GM21786 (cell line): ENCODE data around the gene WDR55.
"Not testable (repeated sequence)": the region's sequence is repeated elsewhere in the genome, so short reads cannot be mapped to it uniquely, and the experiment has no call there.

Source experiments
- ATAC-seq: cut with Tn5 transposase; IDR thresholded peaks from one replicate; pipeline ENCODE4 v1.9.1; 2021; ENCODE audit not compliant: unreplicated experiment

Gene WDR55

GRCh38 chr5:140664359-140665119, at the start of gene WDR55:
Gene WDR55, plus strand, starts transcription at chr5:140664904. Its CDS starts 9 bp downstream, at chr5:140664913.
- ATAC-seq, result peak; percentile 97

GRCh38 chr5:140622301-140622700, 42.4 kb upstream of the WDR55 start:
- no peak for ATAC-seq

- not testable (repeated sequence) for ATAC-seq
Observed at GRCh38 chr5:140623061-140623460, 41.6 kb upstream of the WDR55 start.

- not testable (repeated sequence) for ATAC-seq
Observed at GRCh38 chr5:140624886-140625285, 39.8 kb upstream of the WDR55 start.

- ATAC-seq, result no peak
Observed at GRCh38 chr5:140627972-140628371, 36.7 kb upstream of the WDR55 start.

GRCh38 chr5:140628711-140629110, 36.0 kb upstream of the WDR55 start:
- no peak for ATAC-seq

- ATAC-seq, result no peak
Observed at GRCh38 chr5:140630292-140631035, 34.2 kb upstream of the WDR55 start.

GRCh38 chr5:140631036-140631417, 33.7 kb upstream of the WDR55 start:
- no peak for ATAC-seq

- peak; percentile 26 for ATAC-seq
Observed at GRCh38 chr5:140631831-140632365, 32.8 kb upstream of the WDR55 start.

GRCh38 chr5:140632366-140633020, 32.2 kb upstream of the WDR55 start:
- peak; percentile 45 for ATAC-seq

GRCh38 chr5:140633021-140633471, 31.7 kb upstream of the WDR55 start, which contains the start of gene CD14:
Gene CD14, minus strand, starts transcription at chr5:140633175. Its CDS starts 104 bp downstream, at chr5:140633071.
- ATAC-seq, result no peak

GRCh38 chr5:140633501-140633900, 31.2 kb upstream of the WDR55 start:
- ATAC-seq, result no peak

- no peak for ATAC-seq
Observed at GRCh38 chr5:140634103-140634502, 30.6 kb upstream of the WDR55 start.

- no peak for ATAC-seq
Observed at GRCh38 chr5:140635291-140636257, 29.1 kb upstream of the WDR55 start.

- no peak for ATAC-seq
Observed at GRCh38 chr5:140637371-140638100, 27.2 kb upstream of the WDR55 start.

- ATAC-seq, result not testable (repeated sequence)
Observed at GRCh38 chr5:140638898-140639147, 25.9 kb upstream of the WDR55 start.

- ATAC-seq, result peak; percentile 88
Observed at GRCh38 chr5:140639148-140639981, 25.3 kb upstream of the WDR55 start, which contains the start of gene TMCO6. Gene TMCO6, plus strand, starts transcription at chr5:140639451. Its CDS starts 77 bp downstream, at chr5:140639528.

- no peak for ATAC-seq
Observed at GRCh38 chr5:140641716-140642115, 23.0 kb upstream of the WDR55 start.

GRCh38 chr5:140642718-140643117, 22.0 kb upstream of the WDR55 start:
- ATAC-seq, result no peak
